ENCODE data around the gene POU6F2.
"Not testable (repeated sequence)": the region's sequence is repeated elsewhere in the genome, so short reads cannot be mapped to it uniquely, and the experiment has no call there.

The POU6F2 gene

DNA sequence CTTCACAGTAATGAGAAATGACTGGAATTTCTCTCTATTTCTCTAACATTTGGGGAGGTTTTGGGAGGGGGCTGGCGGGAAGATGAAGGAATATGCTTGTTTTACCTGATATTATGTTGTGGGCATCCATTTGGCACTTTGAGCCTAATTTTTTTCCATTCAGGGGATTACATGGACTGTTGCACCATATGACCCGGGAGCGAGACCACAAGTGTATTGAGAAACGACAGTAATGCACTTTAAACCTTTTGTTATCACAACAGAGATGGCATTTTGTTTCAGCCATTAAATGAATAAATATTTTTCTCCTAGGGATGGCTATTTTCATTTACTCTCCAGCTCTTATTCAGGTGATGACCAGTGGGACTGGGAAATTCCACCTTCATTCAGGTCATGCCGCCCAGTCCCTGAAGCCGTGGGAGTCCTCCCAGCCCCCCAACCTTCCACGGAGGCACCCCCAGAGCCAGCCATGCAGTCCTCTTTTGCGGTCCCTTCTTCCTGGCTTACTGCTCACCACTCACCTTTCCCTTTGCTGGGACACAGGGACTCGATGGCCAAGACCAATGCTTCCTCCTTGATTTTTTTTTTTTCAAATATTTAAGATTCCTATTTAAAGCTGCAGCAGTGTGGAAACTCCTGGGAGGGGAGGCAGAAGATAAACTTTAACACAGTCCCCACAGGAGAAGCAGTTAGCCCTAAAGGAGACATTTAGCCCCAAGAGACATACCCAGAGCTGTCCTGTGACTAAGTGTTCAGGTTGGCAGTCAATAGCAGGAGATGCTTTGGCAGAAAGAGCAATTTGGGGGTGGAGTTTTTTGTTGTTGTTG lies 397.6 kb downstream of the POU6F2 start:
- no peak overlapping the region for H2BK5ac ChIP-seq (ENCODE audit: low read length)

DNA sequence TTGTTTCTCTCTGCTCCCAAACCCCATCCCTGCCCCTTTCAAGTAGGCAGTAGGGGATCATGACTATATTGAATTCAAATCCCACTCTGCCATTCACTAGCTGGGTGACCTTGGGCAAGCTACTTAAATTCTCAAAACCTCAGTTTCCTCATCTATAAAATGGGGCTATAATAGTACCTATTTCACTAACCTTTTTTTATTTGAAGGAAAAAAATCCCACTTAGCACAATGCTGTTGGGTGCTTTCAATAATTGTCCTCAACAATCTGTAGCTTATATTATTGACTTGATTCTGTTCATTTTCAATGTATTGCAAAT lies 398.1 kb downstream of the POU6F2 start:
- H3K36me3 ChIP-seq (ENCODE audit: control insufficient read depth, insufficient read depth, low read length), result no peaks in the 10 kb centered on the region
- no peak overlapping the region for H3K9ac ChIP-seq (ENCODE audit: low read length)
- H3K23ac ChIP-seq (ENCODE audit: low read length), result no peak overlapping the region
- H3K27me3 ChIP-seq (ENCODE audit: insufficient read depth, low read length, poor library complexity), result peaks cover 2% of the 10 kb centered on the region
- H3K18ac ChIP-seq (ENCODE audit: low read length), result no peak overlapping the region
- no peak overlapping the region for H3K4me2 ChIP-seq (ENCODE audit: low read length)
- no peaks in the 10 kb centered on the region for H3K79me1 ChIP-seq (ENCODE audit: low read length)
- H3K27ac ChIP-seq (ENCODE audit: low read depth, low read length), result no peak overlapping the region
- no peak overlapping the region for H4K8ac ChIP-seq (ENCODE audit: low read depth, low read length)
- H3K4me3 ChIP-seq (ENCODE audit: low read length), result no peak overlapping the region
- H3K79me2 ChIP-seq (ENCODE audit: control insufficient read depth, insufficient read depth, low read length), result no peaks in the 10 kb centered on the region
- H3K56ac ChIP-seq (ENCODE audit: low read length), result no peak overlapping the region
- H2BK15ac ChIP-seq (replicated peaks; ENCODE audit: low read depth), result no peak overlapping the region
- H4K5ac ChIP-seq (ENCODE audit: low read length), result no peak overlapping the region
- H3K4me1 ChIP-seq (ENCODE audit: control insufficient read depth, low read depth, low read length), result no peaks in the 10 kb centered on the region
- H2BK120ac ChIP-seq (ENCODE audit: low read depth, low read length), result no peak overlapping the region
- DNase-seq, result no peak
- no peak overlapping the region for H3K4ac ChIP-seq (ENCODE audit: low read depth, low read length)
- no peak overlapping the region for H2AK5ac ChIP-seq (ENCODE audit: low read length)
- H2BK5ac ChIP-seq (ENCODE audit: low read length), result no peak overlapping the region

More for the DNA sequence above, 397.6 kb downstream of the POU6F2 start:
- Histone ChIP-seq H3K9ac (ENCODE audit: low read length) (no peak overlapping the region), H3K4ac (ENCODE audit: low read depth, low read length) (no peak overlapping the region), H4K5ac (ENCODE audit: low read length) (no peak overlapping the region), H3K4me2 (ENCODE audit: low read length) (no peak overlapping the region), H3K27me3 (ENCODE audit: insufficient read depth, low read length, poor library complexity) (peaks cover 2% of the 10 kb centered on the region), H2BK15ac (replicated peaks; ENCODE audit: low read depth) (no peak overlapping the region), H3K79me1 (ENCODE audit: low read length) (no peaks in the 10 kb centered on the region), H2BK120ac (ENCODE audit: low read depth, low read length) (no peak overlapping the region), H3K23ac (ENCODE audit: low read length) (no peak overlapping the region), H3K4me1 (ENCODE audit: control insufficient read depth, low read depth, low read length) (no peaks in the 10 kb centered on the region), H3K4me3 (ENCODE audit: low read length) (no peak overlapping the region), H3K27ac (ENCODE audit: low read depth, low read length) (no peak overlapping the region), H3K36me3 (ENCODE audit: control insufficient read depth, insufficient read depth, low read length) (no peaks in the 10 kb centered on the region), H3K79me2 (ENCODE audit: control insufficient read depth, insufficient read depth, low read length) (no peaks in the 10 kb centered on the region), H3K18ac (ENCODE audit: low read length) (peak overlapping the region; percentile 30), H2AK5ac (ENCODE audit: low read length) (no peak overlapping the region), H3K56ac (ENCODE audit: low read length) (no peak overlapping the region), H4K8ac (ENCODE audit: low read depth, low read length) (no peak overlapping the region)
- DNase-seq, result no peak
- WGBS (ENCODE audit: extremely low coverage, insufficient coverage, low lambda C conversion rate), result no CpG with 5 or more reads among the region's 9 CpGs

DNA sequence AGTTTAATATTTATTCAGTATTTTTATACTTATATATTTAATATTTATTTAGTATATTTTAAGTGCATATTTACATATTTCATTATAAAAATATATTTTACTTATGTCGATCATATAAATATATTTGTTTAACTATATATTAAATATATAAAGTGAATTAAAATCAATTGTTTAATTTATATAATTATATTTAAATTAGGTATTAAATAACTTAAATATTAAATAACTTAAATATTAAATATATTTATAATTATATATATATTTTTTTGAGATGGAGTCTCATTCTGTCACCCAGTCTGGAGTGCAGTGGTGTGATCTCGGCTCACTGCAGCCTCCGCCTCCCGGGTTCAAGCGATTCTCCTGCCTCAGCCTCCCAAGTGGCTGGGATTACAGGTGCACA lies 399.2 kb downstream of the POU6F2 start:
- not testable (repeated sequence) for H4K8ac ChIP-seq (ENCODE audit: low read depth, low read length); H3K79me1 ChIP-seq (ENCODE audit: low read length); H3K9ac ChIP-seq (ENCODE audit: low read length); H3K23ac ChIP-seq (ENCODE audit: low read length); DNase-seq; H3K4me3 ChIP-seq (ENCODE audit: low read length); H2AK5ac ChIP-seq (ENCODE audit: low read length); H3K18ac ChIP-seq (ENCODE audit: low read length); H3K4me1 ChIP-seq (ENCODE audit: control insufficient read depth, low read depth, low read length); H3K4me2 ChIP-seq (ENCODE audit: low read length); H3K56ac ChIP-seq (ENCODE audit: low read length); H2BK120ac ChIP-seq (ENCODE audit: low read depth, low read length); H3K4ac ChIP-seq (ENCODE audit: low read depth, low read length); H3K79me2 ChIP-seq (ENCODE audit: control insufficient read depth, insufficient read depth, low read length); H2BK5ac ChIP-seq (ENCODE audit: low read length); H3K36me3 ChIP-seq (ENCODE audit: control insufficient read depth, insufficient read depth, low read length); H3K27me3 ChIP-seq (ENCODE audit: insufficient read depth, low read length, poor library complexity); H4K5ac ChIP-seq (ENCODE audit: low read length); H2BK15ac ChIP-seq (replicated peaks; ENCODE audit: low read depth); H3K27ac ChIP-seq (ENCODE audit: low read depth, low read length)
- WGBS (ENCODE audit: extremely low coverage, insufficient coverage, low lambda C conversion rate), result 83% methylated on average over 1 of the region's 5 CpGs

DNA sequence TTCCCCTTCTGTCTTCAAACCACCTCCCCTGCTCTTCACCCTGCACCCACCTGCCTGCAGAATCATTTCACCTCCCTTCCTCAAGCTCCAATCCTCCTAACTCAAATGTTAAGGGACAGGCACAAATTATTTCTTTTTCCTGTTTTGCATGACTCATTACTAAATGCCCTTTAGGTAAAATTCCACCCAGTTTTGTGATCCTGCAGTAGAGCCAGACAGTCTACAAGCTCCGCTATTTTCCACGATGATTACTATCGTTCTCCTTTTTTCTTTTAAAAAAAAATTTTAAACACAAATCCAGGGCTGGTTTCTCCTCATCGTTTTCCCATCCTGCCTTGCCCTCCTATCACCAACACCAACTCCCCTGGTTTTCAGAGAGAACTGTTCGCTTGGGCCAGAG lies 401.7 kb downstream of the POU6F2 start:
- H3K4me3 ChIP-seq (ENCODE audit: low read length), result no peak overlapping the region
- H4K8ac ChIP-seq (ENCODE audit: low read depth, low read length), result no peak overlapping the region
- no peak overlapping the region for H2BK120ac ChIP-seq (ENCODE audit: low read depth, low read length)
- no CpG with 5 or more reads among the region's 5 CpGs for WGBS (ENCODE audit: extremely low coverage, insufficient coverage, low lambda C conversion rate)
- no peak overlapping the region for H3K4ac ChIP-seq (ENCODE audit: low read depth, low read length)
- no peak overlapping the region for H3K18ac ChIP-seq (ENCODE audit: low read length)
- H3K9ac ChIP-seq (ENCODE audit: low read length), result no peak overlapping the region
- no peak for DNase-seq
- H3K36me3 ChIP-seq (ENCODE audit: control insufficient read depth, insufficient read depth, low read length), result no peaks in the 10 kb centered on the region
- H3K4me2 ChIP-seq (ENCODE audit: low read length), result no peak overlapping the region
- H3K23ac ChIP-seq (ENCODE audit: low read length), result no peak overlapping the region
- H3K56ac ChIP-seq (ENCODE audit: low read length), result no peak overlapping the region
- H2BK15ac ChIP-seq (replicated peaks; ENCODE audit: low read depth), result no peak overlapping the region
- H3K79me1 ChIP-seq (ENCODE audit: low read length), result no peaks in the 10 kb centered on the region
- no peak overlapping the region for H3K27ac ChIP-seq (ENCODE audit: low read depth, low read length)
- H3K4me1 ChIP-seq (ENCODE audit: control insufficient read depth, low read depth, low read length), result no peaks in the 10 kb centered on the region
- H3K27me3 ChIP-seq (ENCODE audit: insufficient read depth, low read length, poor library complexity), result no peaks in the 10 kb centered on the region
- no peaks in the 10 kb centered on the region for H3K79me2 ChIP-seq (ENCODE audit: control insufficient read depth, insufficient read depth, low read length)
- H2BK5ac ChIP-seq (ENCODE audit: low read length), result no peak overlapping the region
- H4K5ac ChIP-seq (ENCODE audit: low read length), result no peak overlapping the region
- H2AK5ac ChIP-seq (ENCODE audit: low read length), result no peak overlapping the region

DNA sequence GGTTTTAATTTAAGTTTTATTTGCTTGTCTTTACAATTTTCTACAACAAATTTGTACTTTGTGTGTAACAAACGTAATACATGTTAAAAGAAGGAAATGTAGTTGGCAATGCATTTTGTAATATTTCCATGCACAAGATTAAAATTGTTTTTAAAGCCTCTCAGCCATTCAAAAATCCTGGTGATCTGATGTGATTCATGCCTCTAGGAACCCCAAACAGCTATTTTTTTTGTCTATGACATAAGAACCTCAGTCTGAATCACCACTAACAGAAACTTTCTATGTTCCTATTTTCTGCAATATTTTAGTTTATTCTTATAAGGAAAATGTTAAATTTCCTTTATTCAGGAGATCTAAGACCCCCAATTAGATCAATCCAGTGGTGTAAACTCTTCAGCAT lies 405.4 kb downstream of the POU6F2 start:
- H3K4me3 ChIP-seq (ENCODE audit: low read length), result no peak overlapping the region
- H3K4me2 ChIP-seq (ENCODE audit: low read length), result no peak overlapping the region
- no peaks in the 10 kb centered on the region for H3K4me1 ChIP-seq (ENCODE audit: control insufficient read depth, low read depth, low read length)
- no peaks in the 10 kb centered on the region for H3K79me2 ChIP-seq (ENCODE audit: control insufficient read depth, insufficient read depth, low read length)
- no peak overlapping the region for H3K27ac ChIP-seq (ENCODE audit: low read depth, low read length)
- H2AK5ac ChIP-seq (ENCODE audit: low read length), result no peak overlapping the region
- DNase-seq, result no peak
- WGBS (ENCODE audit: extremely low coverage, insufficient coverage, low lambda C conversion rate), result no CpG with 5 or more reads among the region's 1 CpG
- no peak overlapping the region for H2BK15ac ChIP-seq (replicated peaks; ENCODE audit: low read depth)
- no peak overlapping the region for H4K5ac ChIP-seq (ENCODE audit: low read length)
- H3K4ac ChIP-seq (ENCODE audit: low read depth, low read length), result no peak overlapping the region
- no peak overlapping the region for H2BK5ac ChIP-seq (ENCODE audit: low read length)
- no peak overlapping the region for H3K56ac ChIP-seq (ENCODE audit: low read length)
- no peaks in the 10 kb centered on the region for H3K27me3 ChIP-seq (ENCODE audit: insufficient read depth, low read length, poor library complexity)
- H3K36me3 ChIP-seq (ENCODE audit: control insufficient read depth, insufficient read depth, low read length), result no peaks in the 10 kb centered on the region
- no peak overlapping the region for H3K9ac ChIP-seq (ENCODE audit: low read length)
- no peaks in the 10 kb centered on the region for H3K79me1 ChIP-seq (ENCODE audit: low read length)
- H3K23ac ChIP-seq (ENCODE audit: low read length), result no peak overlapping the region
- H3K18ac ChIP-seq (ENCODE audit: low read length), result no peak overlapping the region
- H2BK120ac ChIP-seq (ENCODE audit: low read depth, low read length), result no peak overlapping the region
- no peak overlapping the region for H4K8ac ChIP-seq (ENCODE audit: low read depth, low read length)

DNA sequence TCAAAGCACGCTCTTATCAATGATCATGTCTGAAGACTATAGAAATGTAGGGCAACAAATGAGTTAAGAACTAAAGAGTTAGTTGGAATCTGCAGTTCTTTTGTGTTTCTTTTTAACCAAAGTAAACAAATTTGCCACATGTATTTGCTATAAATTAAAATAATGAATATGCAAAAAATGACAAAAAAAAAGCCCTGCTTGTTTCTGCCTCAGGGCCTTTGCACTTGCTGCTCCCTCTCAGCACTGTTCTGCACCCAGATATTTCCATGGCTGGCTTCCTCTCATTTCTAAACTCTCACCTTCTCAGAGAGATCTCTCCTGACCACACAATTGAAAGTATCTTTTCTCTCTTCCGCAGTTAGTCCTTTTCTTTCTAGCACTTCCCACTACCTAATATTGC lies 406.7 kb downstream of the POU6F2 start:
- H3K18ac ChIP-seq (ENCODE audit: low read length), result no peak overlapping the region
- H4K8ac ChIP-seq (ENCODE audit: low read depth, low read length), result no peak overlapping the region
- H3K79me2 ChIP-seq (ENCODE audit: control insufficient read depth, insufficient read depth, low read length), result no peaks in the 10 kb centered on the region
- no CpG with 5 or more reads among the region's 2 CpGs for WGBS (ENCODE audit: extremely low coverage, insufficient coverage, low lambda C conversion rate)
- no peak overlapping the region for H3K4ac ChIP-seq (ENCODE audit: low read depth, low read length)
- no peak for DNase-seq
- H2BK120ac ChIP-seq (ENCODE audit: low read depth, low read length), result no peak overlapping the region
- no peak overlapping the region for H2AK5ac ChIP-seq (ENCODE audit: low read length)
- no peaks in the 10 kb centered on the region for H3K4me1 ChIP-seq (ENCODE audit: control insufficient read depth, low read depth, low read length)
- H3K27ac ChIP-seq (ENCODE audit: low read depth, low read length), result no peak overlapping the region
- no peak overlapping the region for H3K56ac ChIP-seq (ENCODE audit: low read length)
- no peak overlapping the region for H4K5ac ChIP-seq (ENCODE audit: low read length)
- H3K79me1 ChIP-seq (ENCODE audit: low read length), result no peaks in the 10 kb centered on the region
- no peak overlapping the region for H3K9ac ChIP-seq (ENCODE audit: low read length)
- H2BK5ac ChIP-seq (ENCODE audit: low read length), result no peak overlapping the region
- no peak overlapping the region for H3K23ac ChIP-seq (ENCODE audit: low read length)
- no peak overlapping the region for H3K4me2 ChIP-seq (ENCODE audit: low read length)
- no peaks in the 10 kb centered on the region for H3K36me3 ChIP-seq (ENCODE audit: control insufficient read depth, insufficient read depth, low read length)
- H3K4me3 ChIP-seq (ENCODE audit: low read length), result no peak overlapping the region
- H2BK15ac ChIP-seq (replicated peaks; ENCODE audit: low read depth), result no peak overlapping the region
- no peaks in the 10 kb centered on the region for H3K27me3 ChIP-seq (ENCODE audit: insufficient read depth, low read length, poor library complexity)
